Measurements from ENCODE around the gene CDKN2A. TPM values are rescaled to one million over a fixed set of nuclear protein-coding genes. Genes with fewer than 3 reads are reported as not detected.
A peak's percentile ranks its signal among the peaks of the same experiment; 100 is the strongest.

The CDKN2A gene
- total RNA-seq, 1 donor from 2014 or later, result 47.7 TPM

DNA sequence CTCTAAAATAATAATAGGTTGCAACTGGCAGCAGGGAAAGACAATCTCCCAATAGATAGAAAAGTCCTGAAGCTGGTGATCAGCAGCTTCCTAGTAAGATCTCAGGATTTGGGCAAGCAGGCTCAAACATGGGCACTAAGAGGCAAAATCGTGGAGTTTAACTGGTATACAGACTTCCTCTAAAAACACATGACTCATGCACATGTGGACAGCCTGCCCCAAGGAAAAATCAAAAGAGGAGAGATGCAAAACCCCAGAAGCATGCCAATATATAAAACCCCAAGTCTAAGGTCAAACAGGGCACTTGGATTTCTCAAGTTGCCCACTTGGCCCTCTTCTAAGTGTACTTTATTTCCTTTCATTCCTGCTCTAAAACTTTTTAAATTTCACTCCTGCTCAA is 62.8 kb downstream of the CDKN2A start:
- no peak for DNase-seq (ENCODE audit: low read depth)
- no peak overlapping the region for H3K4me3 ChIP-seq (ENCODE audit: low read depth, low read length)
- TF ChIP-seq, protein P1, sequence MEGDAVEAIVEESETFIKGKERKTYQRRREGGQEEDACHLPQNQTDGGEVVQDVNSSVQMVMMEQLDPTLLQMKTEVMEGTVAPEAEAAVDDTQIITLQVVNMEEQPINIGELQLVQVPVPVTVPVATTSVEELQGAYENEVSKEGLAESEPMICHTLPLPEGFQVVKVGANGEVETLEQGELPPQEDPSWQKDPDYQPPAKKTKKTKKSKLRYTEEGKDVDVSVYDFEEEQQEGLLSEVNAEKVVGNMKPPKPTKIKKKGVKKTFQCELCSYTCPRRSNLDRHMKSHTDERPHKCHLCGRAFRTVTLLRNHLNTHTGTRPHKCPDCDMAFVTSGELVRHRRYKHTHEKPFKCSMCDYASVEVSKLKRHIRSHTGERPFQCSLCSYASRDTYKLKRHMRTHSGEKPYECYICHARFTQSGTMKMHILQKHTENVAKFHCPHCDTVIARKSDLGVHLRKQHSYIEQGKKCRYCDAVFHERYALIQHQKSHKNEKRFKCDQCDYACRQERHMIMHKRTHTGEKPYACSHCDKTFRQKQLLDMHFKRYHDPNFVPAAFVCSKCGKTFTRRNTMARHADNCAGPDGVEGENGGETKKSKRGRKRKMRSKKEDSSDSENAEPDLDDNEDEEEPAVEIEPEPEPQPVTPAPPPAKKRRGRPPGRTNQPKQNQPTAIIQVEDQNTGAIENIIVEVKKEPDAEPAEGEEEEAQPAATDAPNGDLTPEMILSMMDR (conservative IDR thresholded peaks at IDR 0.05; ENCODE audit: low read depth, low read length), result no peak

DNA sequence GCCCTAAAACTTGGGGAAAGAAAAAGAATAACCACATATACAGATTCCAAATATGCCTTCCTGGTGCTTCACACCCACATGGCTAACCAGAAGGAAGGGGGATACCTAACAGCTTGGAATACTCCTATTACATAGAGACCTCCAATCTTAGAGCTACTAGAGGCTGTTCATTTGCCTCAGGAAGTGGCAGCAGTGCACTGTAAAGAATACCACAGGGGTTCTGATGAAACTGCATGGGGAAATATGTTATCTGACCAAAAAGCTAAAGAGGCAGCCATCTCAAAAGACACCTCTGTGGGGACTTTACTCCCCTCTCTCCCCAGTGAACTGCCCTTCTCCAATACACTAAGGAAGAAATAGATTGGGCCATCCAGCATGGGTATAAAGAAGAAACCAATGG is 66.4 kb downstream of the CDKN2A start:
- TF ChIP-seq, protein P1 (conservative IDR thresholded peaks at IDR 0.05; ENCODE audit: low read depth, low read length), result no peak
- H3K4me3 ChIP-seq (ENCODE audit: low read depth, low read length), result no peak overlapping the region
- DNase-seq (ENCODE audit: low read depth), result no peak

DNA sequence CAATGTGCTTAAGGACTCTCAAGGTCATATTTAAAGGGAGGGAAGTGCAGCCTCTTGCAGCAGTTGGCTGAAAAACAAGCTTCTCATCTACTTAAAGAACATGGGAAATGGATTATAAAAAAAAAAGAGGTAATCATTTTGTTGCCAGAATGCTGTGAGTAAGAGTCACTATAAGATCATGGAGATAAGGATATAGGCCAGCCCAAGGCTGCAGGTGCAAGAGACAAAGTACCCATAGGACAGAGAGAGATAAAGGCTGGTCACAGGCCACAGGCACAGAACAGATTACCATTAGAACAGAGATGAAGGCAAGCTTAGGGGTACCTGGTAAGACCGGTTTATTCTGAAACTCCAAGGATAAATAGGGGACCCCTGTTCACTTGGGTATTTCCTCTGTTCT is 70.5 kb downstream of the CDKN2A start:
- TF ChIP-seq, protein P1 (conservative IDR thresholded peaks at IDR 0.05; ENCODE audit: low read depth, low read length), result no peak
- DNase-seq (ENCODE audit: low read depth), result no peak
- H3K4me3 ChIP-seq (ENCODE audit: low read depth, low read length), result no peak overlapping the region

DNA sequence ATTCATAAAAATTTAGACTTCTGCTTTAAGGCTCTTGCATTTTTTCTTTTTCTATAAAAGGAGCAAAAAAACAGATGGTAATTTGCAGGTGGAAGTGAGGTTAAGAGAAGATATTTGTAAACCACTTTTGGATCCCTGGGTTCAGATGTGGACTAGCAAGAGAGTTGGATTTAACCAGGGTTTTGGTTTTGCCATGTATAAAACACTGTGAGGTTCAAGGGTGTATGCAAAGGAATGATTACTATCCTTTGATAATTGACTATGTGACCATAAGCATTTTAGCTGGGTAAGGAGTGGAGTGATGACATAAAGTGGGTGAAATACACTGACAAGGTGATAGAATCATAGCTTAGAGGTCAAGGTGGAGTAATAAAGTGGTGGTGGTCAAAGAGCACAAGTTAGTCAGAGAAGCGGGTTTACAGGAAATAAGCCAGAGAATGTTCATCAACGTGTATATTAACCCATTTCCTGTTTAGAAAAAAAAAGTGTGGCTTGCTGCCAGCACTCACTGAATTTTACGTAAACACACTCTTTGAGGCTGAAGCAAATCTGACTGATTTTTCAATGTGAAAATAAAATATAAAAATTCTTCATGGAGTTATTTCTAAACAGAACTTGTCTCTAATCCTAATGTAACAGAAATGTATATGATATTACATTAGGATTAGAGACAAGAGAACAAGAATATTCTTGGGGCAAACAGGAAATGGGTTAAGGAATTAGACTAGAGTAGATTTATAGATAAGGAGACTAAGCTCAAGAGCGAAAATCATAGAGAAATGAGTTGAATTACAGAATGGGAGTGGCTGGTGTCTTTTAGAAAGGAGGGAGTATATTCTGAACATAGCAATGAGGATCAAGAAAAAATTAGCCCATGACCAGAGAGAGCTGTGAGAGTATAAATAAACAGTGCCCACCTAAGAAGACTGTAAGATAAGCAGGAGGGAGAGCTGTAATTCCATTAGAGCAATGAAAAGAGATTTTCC is 74.5 kb downstream of the CDKN2A start:
- no peak overlapping the region for H3K4me3 ChIP-seq (ENCODE audit: low read depth, low read length)
- peak; percentile 29 for DNase-seq (ENCODE audit: low read depth)
- TF ChIP-seq, protein P1 (conservative IDR thresholded peaks at IDR 0.05; ENCODE audit: low read depth, low read length), result no peak

Other genes starting within 250 kb of the CDKN2A start
- gene MTAP, start 191.8 kb downstream of the CDKN2A start, total RNA-seq, result 34.2 and 37.0 TPM in 2 replicates
- 0.87 TPM in 1 of 2 replicates, not detected in the other for gene CDKN2B-AS1, start 399 bp upstream of the CDKN2A start, total RNA-seq
- gene CDKN2B, start 14.9 kb upstream of the CDKN2A start, total RNA-seq, result 12.3 and 25.9 TPM in 2 replicates

Data from epithelial cell of proximal tubule (primary cell).